ENCODE data around the gene KIF18B. TPM values are rescaled to one million over a fixed set of nuclear protein-coding genes. Genes with fewer than 3 reads are reported as not detected.

Gene KIF18B
- total and polyA plus RNA-seq, 2 donors (not counting 1 experiment from before 2014, with no cell fraction given), result 0.44 to 0.48 TPM

DNA sequence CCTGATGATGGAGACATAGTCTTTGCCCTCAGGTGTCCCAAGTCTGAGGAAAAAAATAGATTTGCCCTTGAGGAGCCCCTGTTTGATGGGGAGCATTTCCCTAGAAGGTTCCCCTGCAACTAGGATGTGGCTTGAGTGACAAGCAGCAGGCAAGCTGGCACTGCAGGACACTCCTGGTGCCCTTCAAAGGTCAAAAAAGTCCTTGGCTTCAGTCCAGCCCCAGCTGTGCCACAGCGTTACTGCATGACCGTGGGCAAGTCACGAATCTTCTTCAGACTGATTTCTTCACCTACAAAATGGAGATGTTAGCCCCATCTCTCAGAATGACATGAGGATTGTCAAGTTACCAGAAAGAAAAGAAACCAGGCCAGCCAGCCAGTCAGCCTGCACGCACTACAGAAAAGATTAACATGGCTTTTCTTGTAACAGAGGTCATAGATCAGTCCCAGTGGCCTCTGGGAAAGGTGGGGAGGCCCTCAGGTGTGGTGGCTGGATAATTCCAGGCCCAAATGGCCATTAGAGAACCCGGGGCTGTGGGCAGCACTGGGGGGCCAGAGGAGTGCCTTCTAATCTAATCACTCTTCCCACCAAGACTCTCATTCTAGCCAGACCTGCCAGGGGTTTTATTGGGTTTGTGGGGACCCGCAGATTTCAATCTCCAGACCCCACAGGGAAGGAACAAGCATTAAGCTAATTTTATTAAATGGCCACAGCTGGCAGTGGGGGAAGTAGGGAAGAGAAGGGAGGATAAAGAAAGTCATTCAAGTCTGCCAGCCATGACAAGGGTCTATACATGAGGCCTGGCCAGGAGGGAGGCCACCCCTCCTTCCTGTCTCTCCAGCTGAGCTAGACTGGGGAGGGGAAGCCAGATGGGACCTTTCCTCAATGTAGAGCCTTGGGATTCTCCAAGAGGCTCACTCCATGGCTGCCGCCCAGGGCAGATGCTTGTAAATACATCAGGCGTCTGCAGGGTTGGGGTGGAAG lies 9.7 kb upstream of the KIF18B start:
- Histone ChIP-seq H3K27ac (ENCODE audit: low read length in 2 of 2) (no peak overlapping the region), H3K9ac (ENCODE audit: low read length) (no peak overlapping the region), H3K4me2 (replicated peaks; ENCODE audit: low read depth, low read length, poor library complexity, severe bottlenecking) (no peak overlapping the region), H3K4me3 (ENCODE audit: control extremely low read depth in 1 of 5, extremely low read depth in 1 of 5, insufficient read depth in 1 of 5, low read depth in 2 of 5, low read length in 4 of 5) (no peak overlapping the region), H3K79me2 (ENCODE audit: control insufficient read depth, insufficient read depth, low read length) (no peaks in the 10 kb centered on the region), H3K36me3 (replicated peaks in 1 of 2; ENCODE audit: control extremely low read depth in 1 of 2, control insufficient read depth in 1 of 2, extremely low read depth in 1 of 2, insufficient read depth in 2 of 2, low read length in 1 of 2) (no peaks in the 10 kb centered on the region), H2AFZ (ENCODE audit: insufficient read depth, low read depth, low read length, poor library complexity, severe bottlenecking) (no peak overlapping the region), H3K27me3 (replicated peaks in 1 of 4; ENCODE audit: control extremely low read depth in 1 of 4, control insufficient read depth in 3 of 4, insufficient read depth in 4 of 4, low read length in 3 of 4) (peaks cover 0 to 49% (median 15%) of the 10 kb centered on the region in 4 experiments), H3K4me1 (ENCODE audit: control insufficient read depth in 2 of 2, insufficient read depth in 2 of 2, low read length in 2 of 2) (peaks cover 9 to 15% of the 10 kb centered on the region in 2 donors), H4K20me1 (ENCODE audit: control insufficient read depth, insufficient read depth, low read length, poor library complexity, severe bottlenecking) (no peaks in the 10 kb centered on the region), H3K9me3 (ENCODE audit: control extremely low read depth in 1 of 3, control insufficient read depth in 2 of 3, insufficient read depth in 1 of 3, low read length in 2 of 3) (peaks cover 0 to 4% (median 0%) of the 10 kb centered on the region in 3 donors)
- ChIA-PET CTCF (no interaction called here), POLR2A (interaction anchor here (0.6 kb wide), 1 partner anchor 90 kb away, joined by 7 read pairs; no protein-coding TSS in a partner anchor)
- TF ChIP-seq CTCF (IDR thresholded peaks at IDR 0.05), result no peak
- TF ChIP-seq EZH2 (IDR thresholded peaks at IDR 0.05; ENCODE audit: borderline replicate concordance, insufficient read depth, low read depth, low read length, poor library complexity, severe bottlenecking), result no peak
- intact Hi-C loops (cut with micrococcal nuclease), result no loop called here
- WGBS (ENCODE audit: insufficient coverage), result 97% methylated on average over 6 of the region's 8 CpGs
- H3K4me1 Mint-ChIP-seq, result peaks cover 5% of the 10 kb centered on the region
- H3K4me3 Mint-ChIP-seq, result no peak overlapping the region
- H3K9me3 Mint-ChIP-seq (ENCODE audit: insufficient read depth), result no peaks in the 10 kb centered on the region
- H3K27ac Mint-ChIP-seq, result no peak overlapping the region
- H3K27me3 Mint-ChIP-seq, result peaks cover 35% of the 10 kb centered on the region
- no peak for ATAC-seq (ENCODE audit: low read depth)
- no peak for DNase-seq
